Body of pancreas (tissue), 4 donors: ENCODE results near the gene RIPOR2. TPM values are rescaled to one million over a fixed set of nuclear protein-coding genes. Genes with fewer than 3 reads are reported as not detected.

Experiments
- ATAC-seq: fragments of 150-250 bp; one replicate; pipeline ENCODE4 v1.9.1; 2016
- DNase-seq, 4 donors: peaks; one replicate each; pipeline ENCODE4 v3.0.0-alpha.2; 2019
- H3K27ac ChIP-seq, 4 donors: fragments of 200-600 bp; sonication (generic); 1 replicate in 3 of 4; 2 replicates in 1 of 4; pipeline versions ENCODE4 v1.5.1 to v1.6.1; 2016 to 2019; ENCODE audit warnings: mild to moderate bottlenecking in 1 of 4, mixed read lengths in 1 of 4, moderate library complexity in 1 of 4
- H3K27me3 ChIP-seq, 2 donors: fragments of 200-600 bp; sonication (generic); one replicate each; pipeline ENCODE4 v1.6.0; 2016; ENCODE audit warnings: mild to moderate bottlenecking in 1 of 2
- H3K36me3 ChIP-seq, 2 donors: fragments of 200-600 bp; sonication (generic); replicated peaks in 1 of 2; 2 replicates each; pipeline ENCODE4 v1.5.1; 2016; ENCODE audit warnings: low read depth in 2 of 2; ENCODE audit not compliant: insufficient read depth in 1 of 2
- H3K4me1 ChIP-seq: fragments of 200-600 bp; sonication (generic); one replicate; pipeline ENCODE4 v1.6.0; 2016
- H3K4me3 ChIP-seq, 2 donors: fragments of 200-600 bp; sonication (generic); 1 replicate in 1 of 2; 2 replicates in 1 of 2; pipeline ENCODE4 v1.5.1; 2016 to 2019
- H3K9me3 ChIP-seq, 3 donors: fragments of 200-600 bp; sonication (generic); 1 replicate in 2 of 3; 2 replicates in 1 of 3; pipeline ENCODE4 v1.5.1; 2016
- POLR2A ChIP-seq, 3 donors: fragments of 450-650 bp; IDR thresholded peaks; one replicate each; pipeline ENCODE4 v1.6.1; 2016; ENCODE audit warnings: antibody characterized with exemption in 3 of 3, mild to moderate bottlenecking in 2 of 3
- WGBS, 2 donors: methylation state at CpG; one replicate each; pipeline ENCODE4 v1.1.5; 2017; 5-methylcytosine and 5-hydroxymethylcytosine counted together
- intact Hi-C: fragments of 100-400 bp; cut with DNase I; formaldehyde crosslinking; loops from one replicate; pipeline ENCODE4 v1.15.1; 2023
- total RNA-seq, 2 donors: library from RNA; depleted of rRNA; stranded (reverse); fragments of >200 nt; gene quantifications; one replicate each; pipeline ENCODE4 v1.1.0, GENCODE V29; 2016
- TF ChIP-seq, protein P1 (sequence below), 7 experiments: fragments of 450-650 bp in 4 of 7; fragments of 200-600 bp in 3 of 7; sonication (generic) in 3 of 7; IDR thresholded peaks; one replicate each; pipeline ENCODE4 v1.5.1; 2016 to 2019; ENCODE audit warnings: antibody characterized with exemption in 7 of 7

RIPOR2 gene
- total RNA-seq, 2 donors from 2014 or later = 1.3 to 1.6 TPM

DNA sequence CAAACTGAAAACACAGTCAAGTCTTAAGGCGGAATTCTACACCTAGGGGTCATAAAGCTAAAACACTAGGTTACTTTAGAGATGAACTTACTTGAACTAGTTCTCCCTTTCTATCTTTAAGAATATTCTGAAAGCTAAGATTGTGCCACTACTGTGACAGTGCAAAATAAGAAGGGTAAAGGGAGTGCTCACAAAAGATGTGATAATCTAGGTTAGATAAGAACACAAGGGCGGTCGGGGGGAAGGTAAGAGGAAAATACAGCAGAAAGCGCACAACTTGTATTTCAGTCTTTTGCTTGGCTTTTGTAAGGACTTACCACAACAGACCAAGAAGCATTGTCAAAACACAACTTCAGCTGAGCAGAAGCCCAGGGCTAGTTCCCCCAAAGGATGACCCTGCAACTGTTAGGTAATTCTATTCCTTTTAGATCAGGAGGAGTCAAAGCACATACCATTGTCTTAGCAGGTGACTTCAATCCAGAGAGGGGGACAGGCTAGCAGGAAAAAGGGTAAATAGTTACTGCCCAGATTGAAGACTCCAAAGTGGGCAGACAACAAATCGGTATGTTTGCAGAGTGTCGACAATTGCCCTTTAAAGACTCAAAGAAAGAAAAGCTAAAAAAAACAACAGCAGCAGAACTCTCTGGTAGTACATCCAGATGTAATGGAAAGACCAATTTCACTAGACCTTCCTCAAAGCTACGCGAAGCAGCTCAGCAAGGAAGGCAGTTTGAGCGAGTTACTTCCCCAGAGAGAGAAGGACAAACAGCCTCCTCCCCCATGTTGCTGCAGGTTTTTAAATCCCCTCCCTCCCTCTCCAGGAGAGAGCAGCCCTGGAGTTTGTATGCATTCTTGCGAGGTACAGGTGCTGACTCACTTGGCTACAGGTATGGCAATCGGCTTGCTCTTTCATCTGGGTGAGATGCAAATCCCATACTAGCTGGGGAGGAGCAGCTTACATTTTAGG is 59.0 kb downstream of the RIPOR2 start:
- 58 to 64% methylated on average over 11 of the region's 11 CpGs for WGBS, 2 donors
- no peak for TF ChIP-seq POLR2A (IDR thresholded peaks at IDR 0.05)
- TF ChIP-seq, protein P1, sequence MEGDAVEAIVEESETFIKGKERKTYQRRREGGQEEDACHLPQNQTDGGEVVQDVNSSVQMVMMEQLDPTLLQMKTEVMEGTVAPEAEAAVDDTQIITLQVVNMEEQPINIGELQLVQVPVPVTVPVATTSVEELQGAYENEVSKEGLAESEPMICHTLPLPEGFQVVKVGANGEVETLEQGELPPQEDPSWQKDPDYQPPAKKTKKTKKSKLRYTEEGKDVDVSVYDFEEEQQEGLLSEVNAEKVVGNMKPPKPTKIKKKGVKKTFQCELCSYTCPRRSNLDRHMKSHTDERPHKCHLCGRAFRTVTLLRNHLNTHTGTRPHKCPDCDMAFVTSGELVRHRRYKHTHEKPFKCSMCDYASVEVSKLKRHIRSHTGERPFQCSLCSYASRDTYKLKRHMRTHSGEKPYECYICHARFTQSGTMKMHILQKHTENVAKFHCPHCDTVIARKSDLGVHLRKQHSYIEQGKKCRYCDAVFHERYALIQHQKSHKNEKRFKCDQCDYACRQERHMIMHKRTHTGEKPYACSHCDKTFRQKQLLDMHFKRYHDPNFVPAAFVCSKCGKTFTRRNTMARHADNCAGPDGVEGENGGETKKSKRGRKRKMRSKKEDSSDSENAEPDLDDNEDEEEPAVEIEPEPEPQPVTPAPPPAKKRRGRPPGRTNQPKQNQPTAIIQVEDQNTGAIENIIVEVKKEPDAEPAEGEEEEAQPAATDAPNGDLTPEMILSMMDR (IDR thresholded peaks at IDR 0.05) = no peak
- no peaks in the 10 kb centered on the region for H3K4me1 ChIP-seq
- no peak overlapping the region for H3K27ac ChIP-seq
- H3K4me3 ChIP-seq = no peak overlapping the region
- H3K9me3 ChIP-seq = peaks cover 0 to 3% (median 0%) of the 10 kb centered on the region in 3 donors
- H3K36me3 ChIP-seq = no peaks in the 10 kb centered on the region
- ATAC-seq (no peak), DNase-seq (no peak)
- intact Hi-C loops = no loop called here
- no peaks in the 10 kb centered on the region for H3K27me3 ChIP-seq

DNA sequence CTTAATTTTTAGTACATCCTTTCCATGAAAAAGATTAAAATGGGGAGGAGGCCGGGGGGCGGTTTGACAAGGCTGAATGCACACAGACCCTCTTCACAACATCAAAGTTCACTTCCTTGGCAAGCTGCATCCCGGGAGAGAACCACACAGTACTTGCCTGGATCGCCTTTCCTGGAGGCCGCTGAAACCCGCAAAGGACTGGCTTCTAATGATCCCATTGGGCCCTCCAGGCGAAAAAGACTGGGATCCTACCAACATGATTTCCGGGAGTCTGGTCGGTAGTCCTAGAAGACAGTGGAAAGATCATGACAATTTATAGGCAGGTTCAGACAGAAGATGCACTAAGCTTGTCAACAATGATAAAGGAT is 60.2 kb downstream of the RIPOR2 start:
- ATAC-seq = no peak
- Histone ChIP-seq H3K4me1 (no peaks in the 10 kb centered on the region), H3K4me3 (no peak overlapping the region), H3K9me3 (peaks cover 0 to 3% (median 0%) of the 10 kb centered on the region in 3 donors), H3K27ac (no peak overlapping the region), H3K27me3 (no peaks in the 10 kb centered on the region), H3K36me3 (no peaks in the 10 kb centered on the region)
- intact Hi-C loops = no loop called here
- WGBS, 2 donors = 80 to 86% methylated on average over 8 to 9 of the region's 9 CpGs
- TF ChIP-seq, protein P1 (IDR thresholded peaks at IDR 0.05) = no peak
- TF ChIP-seq POLR2A (IDR thresholded peaks at IDR 0.05) = no peak
- DNase-seq = no peak

DNA sequence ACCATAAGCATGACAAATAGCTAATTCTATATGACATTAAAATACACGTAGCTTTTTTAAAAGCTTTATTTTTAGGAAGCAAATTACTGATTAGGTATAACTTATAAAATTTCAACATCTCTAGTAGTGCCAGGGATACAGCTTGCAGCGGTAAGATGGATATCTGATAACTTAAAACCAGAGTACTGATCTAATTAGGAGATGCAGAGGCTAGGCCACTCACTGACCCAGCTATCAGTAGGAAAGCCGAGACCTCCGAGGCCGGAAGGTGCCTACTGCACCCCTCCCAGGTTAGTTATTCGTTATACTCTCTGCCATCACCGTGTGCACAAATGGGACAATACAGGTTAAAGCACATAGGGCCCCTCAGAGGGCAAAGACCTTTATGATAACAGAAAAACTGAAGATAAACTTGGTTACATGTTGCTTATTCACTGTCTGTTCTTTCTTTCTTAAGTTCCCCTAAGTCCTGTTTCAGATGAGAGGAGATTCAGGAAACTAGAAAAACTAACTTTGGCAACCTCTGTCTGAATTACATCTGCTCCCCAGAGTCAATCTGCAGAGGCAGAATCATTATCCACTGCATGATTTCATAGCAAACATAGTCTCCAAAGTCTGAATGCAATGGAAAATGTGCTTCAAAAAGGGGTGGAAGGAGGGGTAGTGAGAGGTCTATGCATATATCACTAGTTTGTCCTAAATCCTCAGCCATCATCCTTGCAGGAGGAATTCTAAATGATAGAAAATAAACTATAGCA is 60.8 kb downstream of the RIPOR2 start:
- no peak overlapping the region for H3K27ac ChIP-seq
- H3K27me3 ChIP-seq = no peaks in the 10 kb centered on the region
- H3K4me1 ChIP-seq = no peaks in the 10 kb centered on the region
- 86 to 87% methylated on average over 7 of the region's 7 CpGs for WGBS, 2 donors
- no peaks in the 10 kb centered on the region for H3K36me3 ChIP-seq
- no peak for ATAC-seq
- intact Hi-C loops = no loop called here
- H3K9me3 ChIP-seq = peaks cover 0 to 3% (median 0%) of the 10 kb centered on the region in 3 donors
- no peak for DNase-seq
- TF ChIP-seq, protein P1 (IDR thresholded peaks at IDR 0.05) = no peak
- no peak for TF ChIP-seq POLR2A (IDR thresholded peaks at IDR 0.05)
- no peak overlapping the region for H3K4me3 ChIP-seq

DNA sequence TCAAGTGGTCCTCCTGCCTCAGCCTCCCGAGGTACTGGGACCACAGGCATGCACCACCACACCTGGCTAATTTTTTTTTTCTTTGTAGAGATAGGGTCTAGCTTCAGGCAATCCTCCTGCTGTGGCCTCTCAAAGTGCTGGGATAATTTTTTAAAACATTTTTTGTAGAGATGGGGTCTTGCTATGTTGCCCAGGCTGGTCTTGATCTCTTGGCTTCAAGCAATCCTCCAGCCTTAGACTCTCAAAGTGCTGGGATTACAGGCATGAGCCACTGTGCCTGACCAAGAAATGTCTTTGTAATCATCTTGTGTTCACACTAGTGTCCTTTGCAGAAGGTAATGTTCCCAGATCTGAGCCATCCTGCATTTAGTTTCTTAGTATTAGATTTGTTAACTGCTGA is 61.6 kb downstream of the RIPOR2 start:
- no peak for ATAC-seq
- no peak overlapping the region for H3K27ac ChIP-seq
- 100% methylated on average over 1 of the region's 1 CpG for WGBS, 2 donors
- TF ChIP-seq POLR2A (IDR thresholded peaks at IDR 0.05) = no peak
- TF ChIP-seq, protein P1 (IDR thresholded peaks at IDR 0.05) = no peak
- H3K4me1 ChIP-seq = no peaks in the 10 kb centered on the region
- H3K36me3 ChIP-seq = no peaks in the 10 kb centered on the region
- H3K9me3 ChIP-seq = peaks cover 0 to 3% (median 0%) of the 10 kb centered on the region in 3 donors
- DNase-seq = no peak
- no peak overlapping the region for H3K4me3 ChIP-seq
- intact Hi-C loops = no loop called here
- H3K27me3 ChIP-seq = no peaks in the 10 kb centered on the region
